ENCODE data around the gene DNAL1.
A peak's percentile ranks its signal among the peaks of the same experiment; 100 is the strongest.

The DNAL1 gene, protein sequence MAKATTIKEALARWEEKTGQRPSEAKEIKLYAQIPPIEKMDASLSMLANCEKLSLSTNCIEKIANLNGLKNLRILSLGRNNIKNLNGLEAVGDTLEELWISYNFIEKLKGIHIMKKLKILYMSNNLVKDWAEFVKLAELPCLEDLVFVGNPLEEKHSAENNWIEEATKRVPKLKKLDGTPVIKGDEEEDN

DNA sequence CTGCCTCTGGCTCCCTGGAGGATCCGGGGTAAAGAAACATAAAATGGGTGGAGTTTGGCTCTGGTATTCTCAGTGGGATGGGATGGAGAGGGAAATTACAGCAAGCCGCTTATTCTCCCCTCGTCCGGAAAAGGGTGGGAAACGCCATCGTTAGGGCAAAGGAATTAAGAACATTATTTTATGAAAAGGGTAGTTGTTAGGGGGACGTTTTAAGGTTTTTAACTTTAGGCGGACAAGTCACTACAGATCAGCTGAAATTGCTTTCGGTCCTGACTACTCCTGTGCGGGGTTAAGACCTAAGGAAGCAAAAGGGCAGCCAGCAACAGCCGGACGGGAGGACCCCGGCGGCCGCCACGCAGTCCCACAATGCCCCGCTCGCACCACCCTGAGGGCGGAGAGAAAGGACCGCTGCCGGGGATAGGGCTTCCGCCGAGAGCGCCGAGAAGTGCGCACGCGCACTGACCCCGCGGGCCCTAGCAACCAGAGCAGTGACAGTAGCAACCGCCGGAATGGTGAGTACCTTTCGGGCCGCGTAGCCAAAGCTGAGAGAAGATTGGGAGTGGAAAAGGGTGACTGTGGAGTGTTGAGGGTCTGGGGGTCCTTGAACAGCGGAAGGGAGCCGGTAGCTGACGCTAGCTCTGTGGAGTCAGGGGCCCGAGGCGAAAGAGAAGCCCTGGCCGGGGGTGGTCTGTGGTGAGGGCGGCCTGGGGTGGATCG, at the start of gene DNAL1:
DNAL1 (plus strand) TSS at position 456 of the 717 bp plus-strand sequence; CDS start at position 510, 54 bp downstream.
- H3K9me3 Mint-ChIP-seq: no peaks in the 10 kb centered on the region
- H3K4me3 Mint-ChIP-seq: peak within 1 kb of the TSS; percentile 92
- peaks cover 11% of the 10 kb centered on the region for H3K4me1 Mint-ChIP-seq
- no peaks in the 10 kb centered on the region for H3K27me3 Mint-ChIP-seq
- no peaks in the 10 kb centered on the region for H3K36me3 Mint-ChIP-seq
- peak; percentile 98 for ATAC-seq (ENCODE audit: low read depth)
- H3K27ac Mint-ChIP-seq: peak within 1 kb of the TSS; percentile 95
- peak; percentile 83 to 84 for DNase-seq (ENCODE audit: low spot score in 2 of 2)

- Mint-ChIP-seq H3K4me3 (no peak overlapping the region), H3K9me3 (no peaks in the 10 kb centered on the region), H3K36me3 (peaks cover 1% of the 10 kb centered on the region), H3K4me1 (no peaks in the 10 kb centered on the region), H3K27me3 (no peaks in the 10 kb centered on the region), H3K27ac (no peak overlapping the region)
- no peak for DNase-seq (ENCODE audit: low spot score in 2 of 2)
- no peak for ATAC-seq (ENCODE audit: low read depth)
These were observed 45.3 kb upstream of the DNAL1 start for GRCh38 chr14:73599499-73599898.

GRCh38 chr14:73602994-73603393, 41.8 kb upstream of the DNAL1 start:
- no peaks in the 10 kb centered on the region for H3K4me1 Mint-ChIP-seq
- no peak overlapping the region for H3K27ac Mint-ChIP-seq
- H3K4me3 Mint-ChIP-seq: no peak overlapping the region
- DNase-seq (ENCODE audit: low spot score in 2 of 2) (no peak), ATAC-seq (ENCODE audit: low read depth) (no peak)
- peaks cover 1% of the 10 kb centered on the region for H3K9me3 Mint-ChIP-seq
- no peaks in the 10 kb centered on the region for H3K36me3 Mint-ChIP-seq
- H3K27me3 Mint-ChIP-seq: no peaks in the 10 kb centered on the region

DNA sequence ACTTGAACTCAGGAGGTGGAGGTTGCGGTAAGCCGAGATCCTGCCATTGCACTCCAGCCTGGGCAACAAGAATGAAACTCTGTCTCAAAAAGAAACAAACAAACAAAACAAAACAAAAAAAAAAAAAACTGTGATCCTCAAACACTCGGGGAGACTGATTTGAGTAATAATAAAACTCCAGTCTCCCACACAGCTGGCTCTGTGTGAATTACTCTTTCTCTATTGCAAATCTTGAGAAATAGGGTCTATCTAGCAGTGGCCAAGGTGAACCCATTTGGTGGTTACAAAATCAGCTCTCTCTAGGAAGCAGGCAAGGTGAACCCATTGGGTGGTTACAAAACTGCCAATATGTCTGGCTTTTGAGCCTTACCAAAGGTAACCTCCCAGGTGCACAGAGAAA, 38.5 kb upstream of the DNAL1 start:
- Mint-ChIP-seq H3K27me3 (no peaks in the 10 kb centered on the region), H3K9me3 (peaks cover 1% of the 10 kb centered on the region), H3K27ac (no peak overlapping the region)

DNA sequence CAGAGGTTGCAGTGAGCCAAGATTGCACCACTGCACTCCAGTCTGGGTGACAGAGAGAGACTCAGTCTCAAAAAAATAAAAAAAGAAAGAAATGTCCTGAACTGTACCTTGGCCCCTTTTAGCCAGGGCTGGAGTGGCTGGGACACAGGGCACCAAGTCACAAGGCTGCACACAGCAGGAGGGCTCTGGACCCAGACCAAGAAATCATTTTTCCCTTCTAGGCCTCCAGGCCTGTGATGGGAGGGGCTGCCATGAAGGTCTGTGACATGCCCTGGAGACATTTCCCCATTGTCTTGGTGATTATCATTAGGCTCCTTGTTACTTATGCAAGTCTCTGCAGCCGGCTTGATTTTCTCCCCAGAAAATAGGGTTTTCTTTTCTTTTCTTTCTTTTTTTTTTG, 37.5 kb upstream of the DNAL1 start:
- no peaks in the 10 kb centered on the region for H3K36me3 Mint-ChIP-seq
- H3K9me3 Mint-ChIP-seq: peaks cover 1% of the 10 kb centered on the region

More for the DNA sequence above, 38.5 kb upstream of the DNAL1 start:
- no peak overlapping the region for H3K4me3 Mint-ChIP-seq
- no peaks in the 10 kb centered on the region for H3K4me1 Mint-ChIP-seq
- no peaks in the 10 kb centered on the region for H3K36me3 Mint-ChIP-seq
- no peak for DNase-seq (ENCODE audit: low spot score in 2 of 2)
- no peak for ATAC-seq (ENCODE audit: low read depth)

GRCh38 chr14:73610687-73611086, 34.1 kb upstream of the DNAL1 start:
- Mint-ChIP-seq H3K27me3 (no peaks in the 10 kb centered on the region), H3K4me3 (no peak overlapping the region), H3K36me3 (no peaks in the 10 kb centered on the region), H3K9me3 (no peaks in the 10 kb centered on the region), H3K27ac (no peak overlapping the region), H3K4me1 (no peaks in the 10 kb centered on the region)
- ATAC-seq (ENCODE audit: low read depth) (no peak), DNase-seq (ENCODE audit: low spot score in 2 of 2) (no peak)

More for the DNA sequence above, 37.5 kb upstream of the DNAL1 start:
- DNase-seq (ENCODE audit: low spot score in 2 of 2): no peak
- ATAC-seq (ENCODE audit: low read depth): no peak
- no peak overlapping the region for H3K27ac Mint-ChIP-seq
- no peak overlapping the region for H3K4me3 Mint-ChIP-seq
- no peaks in the 10 kb centered on the region for H3K27me3 Mint-ChIP-seq
- no peaks in the 10 kb centered on the region for H3K4me1 Mint-ChIP-seq

- ATAC-seq (ENCODE audit: low read depth): peak; percentile 82
- Mint-ChIP-seq H3K4me3 (peak within 1 kb of the TSS; percentile 91), H3K36me3 (no peaks in the 10 kb centered on the region), H3K9me3 (no peaks in the 10 kb centered on the region), H3K4me1 (no peaks in the 10 kb centered on the region), H3K27ac (peak within 1 kb of the TSS; percentile 81), H3K27me3 (no peaks in the 10 kb centered on the region)
- peak; percentile 43 to 66 for DNase-seq (ENCODE audit: low spot score in 2 of 2)
These were observed 32.3 kb upstream of the DNAL1 start, which contains the start of gene ACOT6 for GRCh38 chr14:73612339-73613045. Gene ACOT6, plus strand, starts transcription at chr14:73612517. Its CDS starts 55 bp downstream, at chr14:73612572.

DNA sequence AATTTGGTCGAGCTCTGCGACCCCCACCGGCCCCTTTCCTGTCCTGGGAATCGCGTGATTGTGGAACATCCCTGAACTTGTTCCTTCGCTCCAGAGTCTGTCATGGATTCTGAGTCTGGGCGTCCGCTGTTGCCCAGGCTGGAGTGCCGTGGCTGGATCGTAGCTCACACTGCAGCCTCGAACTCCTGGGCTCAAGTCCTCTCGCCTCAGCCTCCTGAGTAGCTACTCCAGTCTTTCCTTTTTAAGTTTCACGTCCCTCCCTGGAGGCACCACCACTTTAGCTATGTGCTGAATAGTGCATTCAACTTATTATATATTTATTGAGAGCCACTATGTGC, 31.8 kb upstream of the DNAL1 start:
- ATAC-seq (ENCODE audit: low read depth): peak; percentile 4
- Mint-ChIP-seq H3K4me1 (no peaks in the 10 kb centered on the region), H3K9me3 (no peaks in the 10 kb centered on the region), H3K27me3 (no peaks in the 10 kb centered on the region), H3K27ac (peak overlapping the region; percentile 81), H3K36me3 (no peaks in the 10 kb centered on the region), H3K4me3 (peak overlapping the region; percentile 91)
- DNase-seq (ENCODE audit: low spot score in 2 of 2): no peak

- peak overlapping the region; percentile 81 for H3K27ac Mint-ChIP-seq
- H3K9me3 Mint-ChIP-seq: no peaks in the 10 kb centered on the region
- no peak for ATAC-seq (ENCODE audit: low read depth)
- H3K4me3 Mint-ChIP-seq: peak overlapping the region; percentile 91
- H3K4me1 Mint-ChIP-seq: no peaks in the 10 kb centered on the region
- no peaks in the 10 kb centered on the region for H3K27me3 Mint-ChIP-seq
- H3K36me3 Mint-ChIP-seq: no peaks in the 10 kb centered on the region
- DNase-seq (ENCODE audit: low spot score in 2 of 2): no peak
These were observed 31.3 kb upstream of the DNAL1 start for GRCh38 chr14:73613419-73613963.

GRCh38 chr14:73616831-73617230, 28.0 kb upstream of the DNAL1 start:
- Mint-ChIP-seq H3K4me1 (no peaks in the 10 kb centered on the region), H3K36me3 (no peaks in the 10 kb centered on the region), H3K27ac (no peak overlapping the region), H3K9me3 (no peaks in the 10 kb centered on the region), H3K4me3 (no peak overlapping the region), H3K27me3 (no peaks in the 10 kb centered on the region)
- ATAC-seq (ENCODE audit: low read depth) (no peak), DNase-seq (ENCODE audit: low spot score in 2 of 2) (no peak)

DNA sequence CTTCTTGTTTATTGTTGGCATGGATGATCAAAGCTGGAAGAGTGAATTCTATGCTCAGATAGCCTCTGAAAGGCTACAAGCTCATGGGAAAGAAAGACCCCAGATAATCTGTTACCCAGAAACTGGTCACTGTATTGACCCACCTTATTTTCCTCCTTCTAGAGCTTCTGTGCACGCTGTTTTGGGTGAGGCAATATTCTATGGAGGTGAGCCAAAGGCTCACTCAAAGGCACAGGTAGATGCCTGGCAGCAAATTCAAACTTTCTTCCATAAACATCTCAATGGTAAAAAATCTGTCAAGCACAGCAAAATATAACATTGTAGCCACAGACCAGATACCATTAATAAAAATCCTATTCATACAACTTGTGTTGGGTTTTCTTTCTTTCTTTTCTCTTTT, 25.3 kb upstream of the DNAL1 start:
- no peak overlapping the region for H3K4me3 Mint-ChIP-seq
- no peaks in the 10 kb centered on the region for H3K36me3 Mint-ChIP-seq
- no peaks in the 10 kb centered on the region for H3K27me3 Mint-ChIP-seq
- no peak overlapping the region for H3K27ac Mint-ChIP-seq
- DNase-seq (ENCODE audit: low spot score in 2 of 2) (no peak), ATAC-seq (ENCODE audit: low read depth) (no peak)
- no peaks in the 10 kb centered on the region for H3K4me1 Mint-ChIP-seq
- no peaks in the 10 kb centered on the region for H3K9me3 Mint-ChIP-seq

GRCh38 chr14:73620268-73620667, 24.5 kb upstream of the DNAL1 start:
- no peak overlapping the region for H3K4me3 Mint-ChIP-seq
- no peaks in the 10 kb centered on the region for H3K4me1 Mint-ChIP-seq
- ATAC-seq (ENCODE audit: low read depth) (no peak), DNase-seq (ENCODE audit: low spot score in 2 of 2) (no peak)
- no peaks in the 10 kb centered on the region for H3K9me3 Mint-ChIP-seq
- H3K27ac Mint-ChIP-seq: no peak overlapping the region
- no peaks in the 10 kb centered on the region for H3K27me3 Mint-ChIP-seq
- no peaks in the 10 kb centered on the region for H3K36me3 Mint-ChIP-seq

DNA sequence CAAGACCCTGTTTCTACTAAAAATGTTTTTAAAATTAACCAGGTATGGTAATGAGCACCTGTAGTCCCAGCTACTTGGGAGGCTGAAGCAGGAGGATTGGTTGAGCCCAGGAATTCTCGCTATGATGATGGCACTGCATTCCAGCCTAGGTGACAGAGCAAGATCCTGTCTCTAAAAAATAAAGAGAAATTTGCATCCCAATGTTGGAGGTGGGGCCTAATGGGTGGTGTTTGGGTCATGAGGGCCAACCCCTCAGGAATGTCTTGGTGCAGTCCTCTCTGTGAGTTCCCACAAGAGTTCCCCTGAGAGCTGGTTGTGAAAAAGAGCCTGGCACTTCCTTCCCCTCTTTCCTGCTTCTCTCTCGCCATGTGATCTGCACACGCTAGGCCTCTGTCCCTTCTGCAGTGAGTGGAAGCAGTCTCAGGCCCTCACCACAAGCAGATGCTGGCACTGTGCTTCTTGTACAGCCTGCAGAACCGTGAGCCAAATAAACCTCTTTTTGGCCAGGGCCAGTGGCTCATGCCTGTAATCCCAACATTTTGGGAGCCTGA, 21.2 kb upstream of the DNAL1 start:
- no peak overlapping the region for H3K27ac Mint-ChIP-seq
- no peaks in the 10 kb centered on the region for H3K36me3 Mint-ChIP-seq
- no peak overlapping the region for H3K4me3 Mint-ChIP-seq
- no peaks in the 10 kb centered on the region for H3K27me3 Mint-ChIP-seq
- ATAC-seq (ENCODE audit: low read depth) (no peak), DNase-seq (ENCODE audit: low spot score in 2 of 2) (no peak)
- no peaks in the 10 kb centered on the region for H3K9me3 Mint-ChIP-seq
- no peaks in the 10 kb centered on the region for H3K4me1 Mint-ChIP-seq

DNA sequence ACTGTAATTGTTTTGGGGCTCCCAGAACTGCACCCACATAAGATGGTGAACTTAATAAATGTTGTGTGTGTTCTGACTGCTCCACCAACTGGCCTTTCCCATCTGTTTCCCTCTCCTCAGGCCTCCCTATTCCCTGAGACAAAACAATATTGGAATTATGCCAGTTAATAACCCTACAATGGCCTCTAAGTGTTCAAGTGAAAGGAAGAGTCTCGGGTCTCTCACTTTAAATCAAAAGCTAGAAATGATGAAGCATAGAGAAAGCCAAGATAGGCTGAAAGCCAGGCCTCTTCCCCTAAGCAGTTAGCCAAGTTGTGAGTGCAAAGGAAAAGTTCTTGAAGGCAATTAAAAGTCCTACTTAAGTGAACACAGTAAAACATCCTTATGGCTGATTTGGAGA, 19.1 kb upstream of the DNAL1 start:
- no peaks in the 10 kb centered on the region for H3K27me3 Mint-ChIP-seq
- no peaks in the 10 kb centered on the region for H3K4me1 Mint-ChIP-seq
- no peaks in the 10 kb centered on the region for H3K9me3 Mint-ChIP-seq
- no peak overlapping the region for H3K4me3 Mint-ChIP-seq
- no peak for ATAC-seq (ENCODE audit: low read depth)
- DNase-seq (ENCODE audit: low spot score in 2 of 2): no peak
- H3K27ac Mint-ChIP-seq: no peak overlapping the region
- no peaks in the 10 kb centered on the region for H3K36me3 Mint-ChIP-seq
